ENCODE results near the gene PDE8A. TPM values are rescaled to one million over a fixed set of nuclear protein-coding genes. Genes with fewer than 3 reads are reported as not detected.
"Not testable (repeated sequence)": the region's sequence is repeated elsewhere in the genome, so short reads cannot be mapped to it uniquely, and the experiment has no call there.

The PDE8A gene
- total RNA-seq, 1 donor, result 26.2 TPM

DNA sequence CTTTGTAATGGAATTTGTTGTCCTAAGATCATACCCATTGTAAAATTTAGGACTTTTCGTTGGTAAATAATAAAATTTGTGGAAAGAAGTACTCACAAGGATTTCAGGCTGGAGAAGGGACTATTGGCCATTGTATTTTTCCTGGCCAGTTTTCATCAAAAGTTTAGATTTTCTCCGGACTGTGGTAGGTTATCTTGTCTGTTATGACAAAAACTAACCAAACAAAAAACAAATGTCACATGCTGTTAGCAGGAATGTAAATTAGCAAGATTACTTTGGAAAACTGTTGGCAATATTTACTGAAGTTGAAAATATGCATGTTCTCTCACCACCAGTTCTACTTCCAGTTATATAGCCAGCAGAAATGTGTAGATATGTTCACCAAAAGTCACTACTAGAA, 27.8 kb downstream of the PDE8A start:
- TF ChIP-seq, protein P1, sequence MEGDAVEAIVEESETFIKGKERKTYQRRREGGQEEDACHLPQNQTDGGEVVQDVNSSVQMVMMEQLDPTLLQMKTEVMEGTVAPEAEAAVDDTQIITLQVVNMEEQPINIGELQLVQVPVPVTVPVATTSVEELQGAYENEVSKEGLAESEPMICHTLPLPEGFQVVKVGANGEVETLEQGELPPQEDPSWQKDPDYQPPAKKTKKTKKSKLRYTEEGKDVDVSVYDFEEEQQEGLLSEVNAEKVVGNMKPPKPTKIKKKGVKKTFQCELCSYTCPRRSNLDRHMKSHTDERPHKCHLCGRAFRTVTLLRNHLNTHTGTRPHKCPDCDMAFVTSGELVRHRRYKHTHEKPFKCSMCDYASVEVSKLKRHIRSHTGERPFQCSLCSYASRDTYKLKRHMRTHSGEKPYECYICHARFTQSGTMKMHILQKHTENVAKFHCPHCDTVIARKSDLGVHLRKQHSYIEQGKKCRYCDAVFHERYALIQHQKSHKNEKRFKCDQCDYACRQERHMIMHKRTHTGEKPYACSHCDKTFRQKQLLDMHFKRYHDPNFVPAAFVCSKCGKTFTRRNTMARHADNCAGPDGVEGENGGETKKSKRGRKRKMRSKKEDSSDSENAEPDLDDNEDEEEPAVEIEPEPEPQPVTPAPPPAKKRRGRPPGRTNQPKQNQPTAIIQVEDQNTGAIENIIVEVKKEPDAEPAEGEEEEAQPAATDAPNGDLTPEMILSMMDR (IDR thresholded peaks at IDR 0.05; ENCODE audit: insufficient read depth, low read length), result no peak
- H3K4me3 ChIP-seq (ENCODE audit: low read depth, low read length), result no peak overlapping the region
- DNase-seq (ENCODE audit: low read depth), result no peak

DNA sequence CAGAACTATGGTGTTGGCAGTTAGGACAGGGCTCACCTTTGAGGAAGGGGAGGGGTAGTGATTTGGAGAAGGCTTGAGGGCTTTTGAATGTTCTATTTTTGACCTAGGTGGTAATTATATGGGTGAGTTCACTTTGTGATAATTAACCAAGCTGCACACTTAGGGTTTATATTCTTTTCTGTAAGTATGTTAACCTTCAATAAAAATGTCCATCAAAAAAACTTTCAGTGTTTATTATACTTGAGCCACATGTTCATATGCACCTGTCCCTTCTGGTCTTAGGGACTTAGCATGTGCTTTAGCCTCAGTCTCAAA, 28.4 kb downstream of the PDE8A start:
- DNase-seq (ENCODE audit: low read depth), result no peak
- no peak overlapping the region for H3K4me3 ChIP-seq (ENCODE audit: low read depth, low read length)
- TF ChIP-seq, protein P1 (IDR thresholded peaks at IDR 0.05; ENCODE audit: insufficient read depth, low read length), result no peak

DNA sequence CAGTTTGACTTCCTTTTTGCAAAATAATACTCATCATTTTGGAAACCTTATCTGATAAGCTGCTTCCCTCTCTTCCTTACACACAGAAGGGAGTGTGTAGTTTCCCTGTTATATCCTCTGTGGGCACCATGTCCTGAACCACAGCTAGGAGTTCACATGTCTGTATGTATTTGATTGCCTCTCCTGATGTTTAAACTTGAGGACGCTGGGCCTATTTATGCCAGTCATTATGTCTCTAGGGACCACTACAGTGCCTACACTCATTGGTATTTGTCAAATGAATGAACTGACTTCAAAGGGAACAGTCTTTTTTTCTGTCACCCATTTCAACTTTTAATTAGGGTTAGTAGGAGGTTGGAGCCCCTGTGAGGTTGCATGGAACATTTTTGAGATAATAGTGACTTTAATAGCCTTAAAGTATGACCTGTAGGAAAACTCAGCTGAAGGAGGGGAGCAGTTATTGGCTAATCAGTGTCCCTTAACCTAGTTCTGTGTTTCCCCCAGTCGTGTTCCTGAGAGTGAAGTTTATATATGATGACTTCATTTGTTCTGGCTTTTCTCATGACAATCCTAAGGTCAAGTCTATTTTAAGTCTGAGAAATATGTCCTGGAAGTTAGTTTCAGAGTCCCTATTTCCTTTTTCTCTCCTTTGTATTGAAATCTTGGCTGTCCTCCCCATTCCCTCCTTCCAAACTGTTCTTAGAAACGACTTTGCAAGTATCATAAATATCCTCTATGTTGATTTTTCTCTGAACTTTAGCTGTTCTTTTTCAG, 28.9 kb downstream of the PDE8A start:
- H3K4me3 ChIP-seq (ENCODE audit: low read depth, low read length), result no peak overlapping the region
- TF ChIP-seq, protein P1 (IDR thresholded peaks at IDR 0.05; ENCODE audit: insufficient read depth, low read length), result no peak
- peak; percentile 37 for DNase-seq (ENCODE audit: low read depth)

DNA sequence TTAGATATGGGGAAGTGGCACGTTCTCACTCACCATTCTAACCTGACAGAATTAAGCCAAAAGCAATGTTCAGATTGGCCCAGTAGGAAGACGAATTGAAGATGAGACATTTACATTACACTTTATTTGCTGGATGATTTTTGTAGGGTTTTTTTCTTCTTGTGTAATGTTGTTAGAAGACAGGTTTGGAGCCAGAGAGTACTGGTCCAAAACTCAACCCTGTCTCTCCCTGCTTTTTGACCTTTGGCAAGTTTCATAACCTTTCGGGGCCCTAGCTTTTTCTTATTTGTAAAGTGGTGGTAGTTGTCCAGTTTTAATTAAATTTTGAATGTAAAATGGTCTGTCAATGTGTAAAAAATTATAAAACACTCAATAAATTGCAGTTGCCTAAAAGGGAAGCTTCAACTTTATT, 29.5 kb downstream of the PDE8A start:
- H3K4me3 ChIP-seq (ENCODE audit: low read depth, low read length), result no peak overlapping the region
- TF ChIP-seq, protein P1 (IDR thresholded peaks at IDR 0.05; ENCODE audit: insufficient read depth, low read length), result no peak
- DNase-seq (ENCODE audit: low read depth), result no peak

DNA sequence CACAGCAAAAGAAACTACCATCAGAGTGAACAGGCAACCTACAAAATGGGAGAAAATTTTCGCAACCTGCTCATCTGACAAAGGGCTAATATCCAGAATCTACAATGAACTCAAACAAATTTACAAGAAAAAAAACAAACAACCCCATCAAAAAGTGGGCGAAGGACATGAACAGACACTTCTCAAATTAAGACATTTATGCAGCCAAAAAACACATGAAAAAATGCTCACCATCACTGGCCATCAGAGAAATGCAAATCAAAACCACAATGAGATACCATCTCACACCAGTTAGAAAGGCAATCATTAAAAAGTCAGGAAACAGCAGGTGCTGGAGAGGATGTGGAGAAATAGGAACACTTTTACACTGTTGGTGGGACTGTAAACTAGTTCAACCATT, 30.1 kb downstream of the PDE8A start:
- DNase-seq (ENCODE audit: low read depth); H3K4me3 ChIP-seq (ENCODE audit: low read depth, low read length): not testable (repeated sequence)

DNA sequence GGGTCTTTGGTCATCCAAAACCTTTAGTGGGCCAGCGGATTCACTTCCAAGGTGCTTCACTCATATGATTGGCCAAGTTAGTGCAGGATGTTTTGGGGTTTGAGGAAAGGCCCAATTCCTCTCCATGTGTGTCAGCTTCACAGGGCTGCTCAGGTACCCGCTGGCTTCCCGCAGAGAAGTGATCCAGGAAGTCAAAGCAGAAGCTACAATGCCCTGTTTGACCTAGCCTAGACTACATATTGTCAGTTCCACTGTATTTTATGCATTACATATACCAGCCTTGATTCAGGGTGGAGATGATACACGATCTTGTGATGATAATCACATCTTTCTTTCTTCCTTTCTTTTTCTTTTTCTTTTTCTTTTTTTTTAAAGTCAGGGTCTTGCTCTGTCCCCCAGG, 32.1 kb downstream of the PDE8A start:
- TF ChIP-seq, protein P1 (IDR thresholded peaks at IDR 0.05; ENCODE audit: insufficient read depth, low read length), result no peak
- no peak for DNase-seq (ENCODE audit: low read depth)
- no peak overlapping the region for H3K4me3 ChIP-seq (ENCODE audit: low read depth, low read length)

DNA sequence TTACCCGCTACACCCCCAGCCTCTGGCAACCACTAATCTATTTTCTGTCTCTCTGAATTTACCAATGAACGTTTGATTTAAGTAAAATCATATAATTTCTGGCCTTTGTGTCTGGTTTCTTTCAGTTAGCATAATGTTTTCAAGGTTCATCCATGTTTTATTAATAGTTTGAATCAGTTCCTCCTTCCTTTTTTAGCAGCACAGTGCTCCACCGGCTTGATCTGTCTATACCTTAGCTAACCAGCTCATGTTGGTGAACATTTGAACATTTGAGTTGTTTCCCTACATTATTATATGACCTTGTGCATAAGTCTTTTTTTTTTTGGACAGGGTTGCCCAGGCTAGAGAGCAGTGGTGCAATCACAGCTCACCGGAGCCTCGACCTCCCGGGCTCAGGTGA, 33.3 kb downstream of the PDE8A start:
- no peak for DNase-seq (ENCODE audit: low read depth)
- TF ChIP-seq, protein P1 (IDR thresholded peaks at IDR 0.05; ENCODE audit: insufficient read depth, low read length), result no peak
- no peak overlapping the region for H3K4me3 ChIP-seq (ENCODE audit: low read depth, low read length)
